Tibial nerve (tissue), 3 donors: ENCODE data around the gene ZNF148.

Experiments
- POLR2A ChIP-seq, 2 donors: fragments of 450-650 bp; IDR thresholded peaks; one replicate each; pipeline ENCODE4 v1.6.1; 2017; ENCODE audit warnings: antibody characterized with exemption in 2 of 2, mild to moderate bottlenecking in 2 of 2, moderate library complexity in 2 of 2
- TF ChIP-seq, protein P1 (sequence below), 5 experiments: fragments of 200-600 bp in 3 of 5; fragments of 450-650 bp in 2 of 5; sonication (generic) in 3 of 5; IDR thresholded peaks; one replicate each; pipeline ENCODE4 v1.5.1; 2016 to 2019; ENCODE audit warnings: antibody characterized with exemption in 5 of 5, mild to moderate bottlenecking in 3 of 5, moderate library complexity in 2 of 5

DNA sequence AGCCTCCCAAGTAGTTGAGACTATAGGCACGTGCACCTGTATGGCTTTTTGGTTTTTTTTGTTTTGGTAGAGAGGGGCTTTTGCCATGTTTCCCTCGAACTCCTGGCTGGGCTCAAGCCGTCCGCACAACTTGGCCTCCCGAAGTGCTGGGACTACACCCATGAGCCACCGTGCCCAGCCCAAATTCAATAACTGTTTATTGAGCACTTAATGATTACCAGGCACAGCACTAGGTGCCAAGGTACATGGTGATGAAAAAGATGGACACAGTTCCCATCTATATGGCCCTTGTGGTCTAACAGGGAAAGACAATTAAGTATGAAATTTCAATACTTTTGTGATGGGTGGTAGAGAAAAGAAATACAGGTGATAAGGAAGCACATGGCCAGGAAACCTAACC is 35.8 kb upstream of the ZNF148 start:
- TF ChIP-seq, protein P1, sequence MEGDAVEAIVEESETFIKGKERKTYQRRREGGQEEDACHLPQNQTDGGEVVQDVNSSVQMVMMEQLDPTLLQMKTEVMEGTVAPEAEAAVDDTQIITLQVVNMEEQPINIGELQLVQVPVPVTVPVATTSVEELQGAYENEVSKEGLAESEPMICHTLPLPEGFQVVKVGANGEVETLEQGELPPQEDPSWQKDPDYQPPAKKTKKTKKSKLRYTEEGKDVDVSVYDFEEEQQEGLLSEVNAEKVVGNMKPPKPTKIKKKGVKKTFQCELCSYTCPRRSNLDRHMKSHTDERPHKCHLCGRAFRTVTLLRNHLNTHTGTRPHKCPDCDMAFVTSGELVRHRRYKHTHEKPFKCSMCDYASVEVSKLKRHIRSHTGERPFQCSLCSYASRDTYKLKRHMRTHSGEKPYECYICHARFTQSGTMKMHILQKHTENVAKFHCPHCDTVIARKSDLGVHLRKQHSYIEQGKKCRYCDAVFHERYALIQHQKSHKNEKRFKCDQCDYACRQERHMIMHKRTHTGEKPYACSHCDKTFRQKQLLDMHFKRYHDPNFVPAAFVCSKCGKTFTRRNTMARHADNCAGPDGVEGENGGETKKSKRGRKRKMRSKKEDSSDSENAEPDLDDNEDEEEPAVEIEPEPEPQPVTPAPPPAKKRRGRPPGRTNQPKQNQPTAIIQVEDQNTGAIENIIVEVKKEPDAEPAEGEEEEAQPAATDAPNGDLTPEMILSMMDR (IDR thresholded peaks at IDR 0.05), result no peak
- TF ChIP-seq POLR2A (IDR thresholded peaks at IDR 0.05), result no peak
